ENCODE data around the gene WNT3A.

WNT3A gene

GRCh38 chr1:228058949-228059633 lies 52.3 kb downstream of the WNT3A start:
- peak in 1 of 2 experiments; percentile 35 for DNase-seq

GRCh38 chr1:228059634-228060457 lies 53.0 kb downstream of the WNT3A start:
- peak; percentile 60 to 64 for DNase-seq

DNA sequence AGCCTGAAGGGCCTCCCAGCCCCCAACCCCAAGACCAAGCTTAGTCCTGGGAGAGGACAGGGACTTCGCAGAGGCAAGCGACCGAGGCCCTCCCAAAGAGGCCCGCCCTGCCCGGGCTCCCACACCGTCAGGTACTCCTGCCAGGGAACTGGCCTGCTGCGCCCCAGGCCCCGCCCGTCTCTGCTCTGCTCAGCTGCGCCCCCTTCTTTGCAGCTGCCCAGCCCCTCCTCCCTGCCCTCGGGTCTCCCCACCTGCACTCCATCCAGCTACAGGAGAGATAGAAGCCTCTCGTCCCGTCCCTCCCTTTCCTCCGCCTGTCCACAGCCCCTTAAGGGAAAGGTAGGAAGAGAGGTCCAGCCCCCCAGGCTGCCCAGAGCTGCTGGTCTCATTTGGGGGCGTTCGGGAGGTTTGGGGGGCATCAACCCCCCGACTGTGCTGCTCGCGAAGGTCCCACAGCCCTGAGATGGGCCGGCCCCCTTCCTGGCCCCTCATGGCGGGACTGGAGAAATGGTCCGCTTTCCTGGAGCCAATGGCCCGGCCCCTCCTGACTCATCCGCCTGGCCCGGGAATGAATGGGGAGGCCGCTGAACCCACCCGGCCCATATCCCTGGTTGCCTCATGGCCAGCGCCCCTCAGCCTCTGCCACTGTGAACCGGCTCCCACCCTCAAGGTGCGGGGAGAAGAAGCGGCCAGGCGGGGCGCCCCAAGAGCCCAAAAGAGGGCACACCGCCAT lies 53.8 kb downstream of the WNT3A start:
- no peak for DNase-seq

DNA sequence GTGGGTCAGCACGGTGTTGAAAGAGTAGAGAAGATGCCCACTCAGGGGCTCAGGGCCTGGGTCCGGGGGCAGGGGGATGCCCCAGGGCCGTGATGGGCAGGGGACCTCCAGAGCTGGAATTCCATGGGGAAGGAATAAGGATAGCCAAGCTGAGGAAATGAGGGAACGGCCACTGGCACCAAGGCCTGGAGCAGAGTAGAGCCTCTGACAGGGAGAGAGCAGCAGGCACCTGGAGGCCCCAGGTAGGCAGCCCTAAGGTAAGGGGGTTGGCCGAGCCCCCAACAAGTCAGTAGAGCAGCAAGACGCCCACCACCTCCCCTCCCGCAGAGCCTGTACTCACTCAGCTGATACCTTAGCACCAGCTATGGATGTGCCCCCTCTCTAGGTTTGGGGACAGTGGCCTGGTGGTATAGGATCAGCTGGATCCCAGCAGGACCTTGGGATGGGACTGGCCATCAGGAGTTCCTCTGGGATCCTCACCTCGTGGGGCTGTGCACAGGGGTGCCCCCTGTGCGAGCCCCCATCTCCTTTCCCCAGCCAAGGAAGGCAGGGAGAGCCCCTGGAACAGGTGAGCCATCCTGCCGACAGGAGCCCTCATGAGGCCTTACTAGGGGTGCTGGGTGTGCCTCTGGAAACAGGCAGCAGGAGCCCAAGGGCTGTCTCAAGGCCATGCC lies 54.8 kb downstream of the WNT3A start:
- no peak for DNase-seq

DNA sequence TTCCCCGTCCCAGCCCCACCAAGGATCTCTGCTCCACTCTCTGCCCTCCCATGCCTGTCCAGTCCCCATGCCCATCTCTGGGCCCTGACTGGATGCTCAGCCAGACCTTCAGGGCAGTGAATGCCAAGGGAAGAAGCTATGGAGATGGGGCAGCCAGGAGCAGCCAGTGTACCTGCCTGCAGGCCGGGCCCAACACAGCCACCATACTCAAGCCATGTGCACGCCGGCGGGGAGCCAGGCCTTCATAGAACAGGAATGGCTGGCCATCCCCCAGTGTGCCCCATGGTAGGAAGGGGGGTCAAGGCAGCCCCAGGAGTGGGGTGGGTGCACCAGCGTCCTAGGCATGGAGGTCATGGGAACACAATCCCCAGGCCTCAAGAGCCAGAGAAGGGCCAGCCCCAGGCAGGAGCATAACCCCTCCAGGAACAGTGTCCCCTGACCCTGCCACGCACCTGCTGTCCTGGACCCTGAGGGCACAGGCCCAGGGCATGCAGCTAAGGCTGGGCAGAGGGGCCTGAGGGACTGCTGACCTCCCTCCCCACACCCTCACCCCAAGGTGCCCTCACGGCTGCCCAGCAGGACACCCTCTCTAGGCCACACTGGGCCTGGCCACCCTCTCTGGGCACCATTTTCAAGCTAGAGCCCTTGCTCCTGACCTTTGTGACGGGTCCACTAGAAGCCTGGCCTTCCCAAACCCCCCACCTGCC lies 55.4 kb downstream of the WNT3A start:
- no peak for DNase-seq

- DNase-seq, result no peak
These were observed 56.0 kb downstream of the WNT3A start for GRCh38 chr1:228062812-228063211.

DNA sequence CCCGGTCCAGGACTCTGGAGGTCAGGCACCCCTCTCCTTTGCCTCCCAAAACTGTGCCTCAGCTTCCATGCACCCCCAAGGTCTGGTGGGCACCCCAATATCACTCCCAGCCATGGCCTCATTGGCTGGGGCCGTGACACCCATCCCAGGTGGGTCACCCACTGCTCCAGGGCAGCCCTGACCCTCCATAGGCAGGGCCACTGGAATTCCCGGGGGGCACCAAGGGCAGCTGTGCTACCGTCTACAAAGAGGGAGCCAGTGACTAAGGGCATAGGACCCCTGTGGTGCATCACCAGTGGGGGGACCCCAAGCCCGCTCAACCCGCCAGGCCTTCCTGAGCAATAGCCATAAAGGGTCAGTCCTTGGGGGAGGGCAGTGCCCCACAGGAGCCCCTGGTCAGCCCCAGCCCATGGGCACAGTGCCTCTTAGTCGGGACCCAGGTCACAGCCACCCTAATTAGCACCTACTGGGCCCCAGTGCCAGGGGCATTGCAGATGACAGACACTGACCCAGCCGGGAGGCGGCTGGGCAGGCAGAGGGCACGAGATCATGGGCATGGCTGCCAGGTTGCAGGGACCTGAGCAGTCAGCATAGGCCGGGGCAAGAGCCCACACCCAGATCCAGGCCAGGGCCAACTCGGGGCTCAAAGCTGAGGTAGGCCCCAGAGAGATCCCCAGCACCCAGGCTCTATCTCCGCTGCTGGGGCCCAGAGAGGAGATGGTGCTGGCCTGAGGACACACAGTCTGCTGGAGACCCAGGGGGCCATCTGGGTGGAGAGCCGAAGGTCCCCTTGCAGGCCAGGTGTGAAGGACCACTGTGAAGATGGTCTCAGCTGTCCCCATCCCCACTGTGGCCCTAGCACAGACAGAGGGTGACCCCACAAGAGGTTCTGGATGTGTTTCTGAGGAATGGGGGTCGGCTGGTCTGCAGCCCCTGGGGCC lies 56.7 kb downstream of the WNT3A start:
- DNase-seq, result no peak

- DNase-seq, result no peak
These were observed 57.5 kb downstream of the WNT3A start for GRCh38 chr1:228064296-228064695.

DNA sequence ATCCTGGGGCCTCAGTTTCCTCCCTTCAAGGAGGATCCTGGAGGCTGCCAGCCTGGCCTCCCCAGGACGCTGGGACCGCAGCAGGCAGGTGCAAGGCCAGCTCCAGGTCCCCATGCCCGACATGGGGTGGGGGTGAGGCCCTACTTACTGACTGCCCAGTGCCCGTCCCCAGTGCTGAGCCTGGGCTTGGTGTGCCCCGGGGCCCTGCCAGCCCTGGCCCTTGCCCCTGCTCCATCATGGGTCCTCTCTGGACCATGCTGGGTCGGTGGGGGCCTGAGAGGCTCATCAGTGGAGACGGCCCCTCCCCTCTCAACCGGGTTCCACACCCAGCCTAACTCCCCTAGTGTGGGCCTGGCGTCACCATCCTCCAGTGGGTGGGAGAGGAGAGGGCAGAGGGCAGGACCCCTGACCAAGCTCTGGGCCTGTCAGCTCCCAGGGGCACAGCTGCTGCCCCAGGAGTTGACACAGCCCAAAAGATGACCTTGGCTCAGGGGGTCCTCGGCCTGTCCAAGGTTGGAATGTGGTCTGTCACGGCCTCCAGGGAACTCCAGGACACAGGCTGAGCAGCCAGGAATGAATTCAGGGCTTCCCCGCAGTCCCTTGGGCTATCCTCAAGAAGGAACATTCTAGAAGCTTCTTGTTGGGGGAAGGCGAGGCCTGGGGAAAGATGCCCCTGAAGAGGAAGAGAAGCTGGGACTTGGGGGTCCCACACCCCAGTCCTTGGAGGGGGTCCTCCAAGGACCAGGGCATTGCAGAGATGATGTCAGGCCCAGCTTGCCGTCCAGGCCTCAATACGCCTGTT lies 58.1 kb downstream of the WNT3A start:
- no peak for DNase-seq

GRCh38 chr1:228065543-228066347 lies 58.9 kb downstream of the WNT3A start:
- no peak for DNase-seq

DNA sequence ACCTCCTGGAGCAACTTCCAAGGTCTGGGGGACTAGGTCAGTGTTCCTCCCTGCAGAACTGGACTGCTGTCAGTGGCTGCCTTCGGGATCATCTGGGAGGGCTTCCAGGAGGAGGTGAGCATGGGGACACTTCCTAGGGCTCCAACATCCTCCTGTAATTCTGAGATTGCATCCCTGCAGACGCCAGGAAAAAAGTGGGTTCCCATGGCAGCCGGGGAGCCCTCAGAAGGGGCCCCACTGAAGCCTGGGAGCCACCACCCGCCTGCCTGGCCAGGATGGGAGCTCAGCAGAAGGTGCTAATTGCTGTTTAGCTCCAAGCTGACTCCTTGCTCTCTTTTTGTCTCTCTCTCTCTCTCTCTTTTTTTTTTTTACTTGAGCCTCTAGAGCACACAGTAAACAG lies 59.6 kb downstream of the WNT3A start:
- DNase-seq, result no peak

GRCh38 chr1:228066891-228067654 lies 60.3 kb downstream of the WNT3A start:
- DNase-seq, result no peak

DNA sequence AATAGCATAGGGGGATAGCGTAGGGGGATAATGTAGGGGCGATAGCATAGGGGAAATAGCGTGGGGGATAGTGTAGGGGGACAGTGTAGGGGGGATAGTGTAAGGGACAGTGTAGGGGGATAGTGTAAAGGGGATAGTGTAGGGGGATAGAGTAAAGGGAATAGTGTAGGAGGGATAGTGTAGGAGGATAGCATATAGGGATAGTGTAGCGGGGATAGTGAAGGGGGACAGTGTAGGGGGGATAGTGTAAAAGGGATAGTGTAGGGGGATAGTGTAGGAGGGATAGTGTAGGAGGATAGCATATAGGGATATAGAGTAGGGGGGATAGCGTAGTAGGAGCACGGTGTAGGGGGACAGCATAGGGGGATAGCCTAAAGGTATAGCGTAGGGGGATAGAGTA lies 61.6 kb downstream of the WNT3A start:
- no peak for DNase-seq

DNA sequence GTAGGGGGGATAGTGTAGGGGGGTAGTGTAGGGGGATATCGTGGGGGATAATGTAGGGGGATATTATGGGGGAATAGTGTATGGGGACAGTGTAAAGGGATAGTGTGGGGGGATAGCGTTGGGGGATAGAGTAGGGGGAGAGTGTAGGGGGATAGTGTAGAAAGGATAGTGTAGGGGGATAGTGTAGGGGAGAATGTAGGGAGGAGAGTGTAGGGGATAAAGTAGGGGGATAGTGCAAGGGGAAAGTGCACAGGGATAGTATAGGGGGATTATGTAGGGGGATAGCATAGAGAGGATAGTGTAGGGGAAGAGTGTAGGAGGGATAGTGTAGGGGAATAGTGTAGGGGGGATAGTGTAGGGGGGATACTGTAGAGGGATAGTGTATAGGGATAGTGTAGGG lies 63.4 kb downstream of the WNT3A start:
- no peak for DNase-seq

DNA sequence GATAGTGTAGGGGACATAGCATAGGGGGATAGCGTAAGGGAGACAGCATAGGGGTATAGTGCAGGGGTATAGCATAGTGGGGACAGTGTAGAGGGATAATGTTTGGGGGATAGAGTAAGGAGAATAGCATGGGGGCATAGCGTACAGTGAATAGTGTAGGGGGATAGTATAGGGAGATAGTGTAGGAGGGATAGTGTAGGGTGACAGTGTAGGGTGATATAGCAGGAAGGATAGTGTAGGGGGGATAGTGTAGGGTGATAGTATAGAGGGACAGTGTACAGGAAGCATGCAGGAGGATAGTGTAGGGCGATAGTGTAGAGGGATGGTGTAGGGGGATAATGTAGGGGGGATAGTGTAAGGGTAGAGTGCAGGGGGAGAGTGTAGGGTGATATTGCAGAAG lies 64.1 kb downstream of the WNT3A start:
- no peak for DNase-seq

DNA sequence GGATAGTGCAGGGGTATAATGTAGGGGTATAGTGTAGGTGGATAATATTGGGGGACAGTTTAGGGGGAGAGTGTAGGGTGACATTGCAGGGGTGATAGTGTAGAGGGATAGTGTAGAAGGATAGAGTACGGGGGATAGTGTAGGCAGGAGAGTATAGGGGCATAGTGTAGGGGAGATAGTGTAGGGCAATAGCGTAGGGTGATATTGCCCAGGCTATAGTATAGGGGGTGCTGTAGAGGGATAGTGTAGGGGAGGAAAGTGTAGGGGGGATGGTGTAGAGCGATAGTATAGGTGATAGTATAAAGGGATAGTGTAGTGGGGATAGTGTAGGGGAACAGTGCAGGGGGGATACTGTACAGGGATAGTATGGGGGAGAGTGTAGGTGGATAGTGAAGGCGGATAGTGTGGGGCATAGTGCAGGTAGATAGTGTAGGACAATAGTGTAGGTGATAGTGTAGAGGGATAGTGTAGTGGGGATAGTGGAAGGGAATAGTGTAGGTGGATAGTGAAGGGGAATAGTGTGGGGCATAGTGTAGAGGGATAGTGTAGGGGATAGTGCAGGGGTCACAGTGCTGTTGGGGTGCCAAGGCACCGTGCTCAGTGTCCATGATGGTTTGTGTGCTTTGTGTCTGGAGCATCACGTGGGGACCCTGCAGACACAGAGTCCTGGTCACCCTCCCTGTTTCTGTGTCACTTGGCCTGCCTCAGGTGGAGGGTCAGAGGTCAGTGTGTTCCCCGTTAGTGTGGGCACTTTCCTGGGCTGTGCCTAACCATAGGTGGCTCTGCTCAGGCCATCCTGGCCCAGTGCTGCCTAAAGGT lies 65.2 kb downstream of the WNT3A start:
- no peak for DNase-seq

DNA sequence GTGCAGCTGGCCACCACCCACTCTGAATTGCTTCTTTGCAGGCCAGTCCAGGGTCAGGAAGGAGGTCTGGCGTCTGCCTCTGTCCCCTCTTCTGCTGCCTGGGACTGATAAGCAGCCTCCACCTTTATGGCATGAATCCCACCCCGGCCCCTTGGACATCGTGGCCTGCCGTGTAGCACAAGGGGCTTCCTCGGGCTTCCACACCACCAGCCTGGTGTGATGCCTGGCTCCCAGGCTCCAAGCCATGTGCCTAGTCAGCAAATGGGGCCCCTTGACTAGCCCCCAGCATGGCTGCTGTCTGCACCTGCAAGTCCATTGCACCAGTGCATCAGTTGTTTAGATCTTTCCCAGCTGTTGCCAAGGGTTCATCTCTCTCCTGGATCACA lies 65.9 kb downstream of the WNT3A start:
- DNase-seq, result no peak
